NCI-H1417 treated with DMSO at 0.1 percent for 48 hours (cell line): ENCODE data around the gene TBC1D2.
"Not testable (repeated sequence)": the region's sequence is repeated elsewhere in the genome, so short reads cannot be mapped to it uniquely, and the experiment has no call there.

Experiments used
- DNase-seq: peaks from one replicate; lab custom pipeline; 2025; lab: John Stamatoyannopoulos, UW

TBC1D2 gene

GRCh38 chr9:98191671-98192502 is 63.6 kb downstream of the TBC1D2 start:
- no peak for DNase-seq

- DNase-seq, result no peak
Observed at GRCh38 chr9:98191181-98191608, 64.3 kb downstream of the TBC1D2 start.

- no peak for DNase-seq
Observed at GRCh38 chr9:98190757-98191105, 64.7 kb downstream of the TBC1D2 start.

- no peak for DNase-seq
Observed at GRCh38 chr9:98189412-98189811, 66.0 kb downstream of the TBC1D2 start.

- no peak for DNase-seq
Observed at GRCh38 chr9:98187926-98188325, 67.5 kb downstream of the TBC1D2 start.

GRCh38 chr9:98186236-98186635 is 69.2 kb downstream of the TBC1D2 start:
- DNase-seq, result no peak

- no peak for DNase-seq
Observed at GRCh38 chr9:98185611-98186171, 69.8 kb downstream of the TBC1D2 start.

GRCh38 chr9:98185021-98185567 is 70.4 kb downstream of the TBC1D2 start:
- no peak for DNase-seq

GRCh38 chr9:98184326-98184725 is 71.1 kb downstream of the TBC1D2 start:
- no peak for DNase-seq

- DNase-seq, result no peak
Observed at GRCh38 chr9:98182889-98183599, 72.4 kb downstream of the TBC1D2 start.

- no peak for DNase-seq
Observed at GRCh38 chr9:98182069-98182820, 73.2 kb downstream of the TBC1D2 start.

GRCh38 chr9:98181746-98182068 is 73.7 kb downstream of the TBC1D2 start:
- no peak for DNase-seq

GRCh38 chr9:98180996-98181395 is 74.5 kb downstream of the TBC1D2 start:
- DNase-seq, result no peak

GRCh38 chr9:98178874-98179850 is 76.3 kb downstream of the TBC1D2 start:
- no peak for DNase-seq

- DNase-seq, result no peak
Observed at GRCh38 chr9:98176391-98177259, 78.8 kb downstream of the TBC1D2 start.

GRCh38 chr9:98175762-98176161 is 79.7 kb downstream of the TBC1D2 start:
- DNase-seq, result no peak

GRCh38 chr9:98175028-98175569 is 80.3 kb downstream of the TBC1D2 start:
- no peak for DNase-seq

GRCh38 chr9:98174502-98174918 is 80.9 kb downstream of the TBC1D2 start:
- not testable (repeated sequence) for DNase-seq

- no peak for DNase-seq
Observed at GRCh38 chr9:98173181-98173580, 82.3 kb downstream of the TBC1D2 start.

GRCh38 chr9:98172604-98173003 is 82.8 kb downstream of the TBC1D2 start:
- DNase-seq, result peak; percentile 87
